Measurements from ENCODE around the gene FLG2.

GRCh38 chr1:152344438-152344837, 15.4 kb downstream of the FLG2 start:
- TF ChIP-seq, protein P1, sequence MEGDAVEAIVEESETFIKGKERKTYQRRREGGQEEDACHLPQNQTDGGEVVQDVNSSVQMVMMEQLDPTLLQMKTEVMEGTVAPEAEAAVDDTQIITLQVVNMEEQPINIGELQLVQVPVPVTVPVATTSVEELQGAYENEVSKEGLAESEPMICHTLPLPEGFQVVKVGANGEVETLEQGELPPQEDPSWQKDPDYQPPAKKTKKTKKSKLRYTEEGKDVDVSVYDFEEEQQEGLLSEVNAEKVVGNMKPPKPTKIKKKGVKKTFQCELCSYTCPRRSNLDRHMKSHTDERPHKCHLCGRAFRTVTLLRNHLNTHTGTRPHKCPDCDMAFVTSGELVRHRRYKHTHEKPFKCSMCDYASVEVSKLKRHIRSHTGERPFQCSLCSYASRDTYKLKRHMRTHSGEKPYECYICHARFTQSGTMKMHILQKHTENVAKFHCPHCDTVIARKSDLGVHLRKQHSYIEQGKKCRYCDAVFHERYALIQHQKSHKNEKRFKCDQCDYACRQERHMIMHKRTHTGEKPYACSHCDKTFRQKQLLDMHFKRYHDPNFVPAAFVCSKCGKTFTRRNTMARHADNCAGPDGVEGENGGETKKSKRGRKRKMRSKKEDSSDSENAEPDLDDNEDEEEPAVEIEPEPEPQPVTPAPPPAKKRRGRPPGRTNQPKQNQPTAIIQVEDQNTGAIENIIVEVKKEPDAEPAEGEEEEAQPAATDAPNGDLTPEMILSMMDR (IDR thresholded peaks at IDR 0.05): no peak
- no peak for TF ChIP-seq POLR2AphosphoS5 (IDR thresholded peaks at IDR 0.05)

Measured in prostate gland (tissue), 2 donors.